HCT116 (cell line): ENCODE results near the gene IQGAP2. TPM values are rescaled to one million over a fixed set of nuclear protein-coding genes. Genes with fewer than 3 reads are reported as not detected.

Experiments
- ATAC-seq: fragments of 200-7000 bp; cut with Tn5 transposase; 2 replicates; pipeline ENCODE4 v1.9.1; 2020; ENCODE audit warnings: mild to moderate bottlenecking, moderate library complexity
- BruUV-seq: library from RNA; stranded (reverse); fragments of 400-500 nt; replicated peaks from 2 replicates; lab custom pipeline; 2021; lab: Mats Ljungman, UMichigan
- CTCF ChIA-PET: fragments of 300-600 bp; sonication (Branson Sonifier 250); formaldehyde crosslinking; loops from one replicate; lab custom pipeline; 2021; ENCODE audit warnings: antibody characterized with exemption; lab: Charles Lee
- POLR2A ChIA-PET: fragments of 300-600, 350-600 bp; sonication (Branson Sonifier 250); formaldehyde crosslinking; loops from one replicate; lab custom pipeline; 2021; ENCODE audit warnings: antibody characterized with exemption; lab: Charles Lee
- RAD21 ChIA-PET, 2 experiments: fragments of 300-600 bp; sonication (Branson Sonifier 250); formaldehyde crosslinking; loops; one replicate each; lab custom pipeline; 2023; ENCODE audit warnings: low total read pairs in 2 of 2; ENCODE audit not compliant: uncharacterized antibody in 2 of 2, unreplicated experiment in 2 of 2, low non-redundant PET in 1 of 2; lab: Charles Lee
- DNase-seq: peaks from one replicate; pipeline ENCODE4 v3.0.0-alpha.2; 2010; ENCODE audit warnings: low read depth, low spot score
- H2AFZ ChIP-seq: fragments of 200-600 bp; shearing (Covaris generic), sonication (generic); 2 replicates; pipeline ENCODE4 v1.6.1; 2017; ENCODE audit warnings: low read depth, mixed run types, mixed read lengths, antibody characterized with exemption, low read length; ENCODE audit not compliant: poor library complexity, severe bottlenecking
- H3K27ac ChIP-seq: 2 replicates; pipeline ENCODE4 v1.5.1; 2012; ENCODE audit warnings: low read depth, low read length
- H3K27me3 ChIP-seq: fragments of 200-600 bp; sonication (generic); 2 replicates; pipeline ENCODE4 v1.6.1; 2016; ENCODE audit warnings: mixed run types, low read length, mixed read lengths; ENCODE audit not compliant: insufficient read depth
- H3K36me3 ChIP-seq, 2 experiments: fragments of 200-500 bp in 1 of 2; fragments of 200-600 bp in 1 of 2; sonication (Bioruptor generic) in 1 of 2; sonication (generic) in 1 of 2; 2 replicates each; pipeline versions ENCODE4 v1.5.1 to v1.6.1; 2014 to 2016; ENCODE audit warnings: low read length in 2 of 2, inconsistent platforms in 1 of 2, mixed read lengths in 1 of 2, mixed run types in 1 of 2; ENCODE audit not compliant: insufficient read depth in 2 of 2, control insufficient read depth in 1 of 2
- H3K4me1 ChIP-seq, 2 experiments: fragments of 200-600 bp in 1 of 2; sonication (generic) in 1 of 2; 2 replicates each; pipeline versions ENCODE4 v1.5.1 to v1.6.1; 2012 to 2017; ENCODE audit warnings: low read length in 2 of 2, inconsistent platforms in 1 of 2, mild to moderate bottlenecking in 1 of 2, mixed read lengths in 1 of 2, mixed run types in 1 of 2, moderate library complexity in 1 of 2; ENCODE audit not compliant: insufficient read depth in 2 of 2, control insufficient read depth in 1 of 2
- H3K4me2 ChIP-seq: fragments of 200-600 bp; sonication (generic); 2 replicates; pipeline ENCODE4 v1.6.1; 2017; ENCODE audit warnings: mixed run types, low read length, mixed read lengths
- H3K4me3 ChIP-seq, 2 experiments: fragments of 200-600 bp in 1 of 2; sonication (generic) in 1 of 2; replicated peaks in 1 of 2; 2 replicates each; pipeline ENCODE4 v1.5.1; 2011 to 2016; ENCODE audit warnings: low read length in 2 of 2, control low read depth in 1 of 2, low read depth in 1 of 2, mild to moderate bottlenecking in 1 of 2, mixed read lengths in 1 of 2, mixed run types in 1 of 2
- H3K79me2 ChIP-seq: fragments of 200-600 bp; sonication (generic); 2 replicates; pipeline ENCODE4 v1.6.1; 2017; ENCODE audit warnings: mild to moderate bottlenecking, mixed run types, low read length, moderate library complexity, mixed read lengths; ENCODE audit not compliant: insufficient read depth
- H3K9ac ChIP-seq: fragments of 200-600 bp; sonication (generic); 2 replicates; pipeline ENCODE4 v1.6.1; 2016; ENCODE audit warnings: low read length, mixed read lengths
- H3K9me2 ChIP-seq: fragments of 200-600 bp; sonication (generic), shearing (Covaris generic); 2 replicates; pipeline ENCODE4 v1.6.1; 2017; ENCODE audit warnings: mixed run types, mild to moderate bottlenecking, moderate library complexity; ENCODE audit not compliant: insufficient read depth
- H3K9me3 ChIP-seq, 2 experiments: fragments of 200-500 bp in 1 of 2; fragments of 200-600 bp in 1 of 2; sonication (Bioruptor generic) in 1 of 2; sonication (generic) in 1 of 2; 2 replicates each; pipeline ENCODE4 v1.6.1; 2014 to 2017; ENCODE audit warnings: low read length in 2 of 2, mixed read lengths in 2 of 2, inconsistent platforms in 1 of 2, low read depth in 1 of 2, mild to moderate bottlenecking in 1 of 2, mixed run types in 1 of 2, moderate library complexity in 1 of 2; ENCODE audit not compliant: control insufficient read depth in 1 of 2, insufficient read depth in 1 of 2
- H4K20me1 ChIP-seq: fragments of 200-600 bp; sonication (generic), shearing (Covaris generic); 2 replicates; pipeline ENCODE4 v1.6.1; 2017; ENCODE audit warnings: mixed run types, mild to moderate bottlenecking, moderate library complexity; ENCODE audit not compliant: insufficient read depth
- CEBPB ChIP-seq: IDR thresholded peaks from 2 replicates; pipeline ENCODE4 v1.6.1; 2012; ENCODE audit warnings: low read depth
- CTCF ChIP-seq, 3 experiments: fragments of 200-600 bp in 1 of 3; sonication (generic) in 1 of 3; IDR thresholded peaks in 2 of 3; conservative IDR thresholded peaks in 1 of 3; 2 replicates each; pipeline ENCODE4 v1.5.1; 2012 to 2017; ENCODE audit warnings: low read depth in 2 of 3, low read length in 2 of 3, antibody characterized with exemption in 1 of 3, borderline replicate concordance in 1 of 3, control low read depth in 1 of 3, mild to moderate bottlenecking in 1 of 3, mixed read lengths in 1 of 3, mixed run types in 1 of 3, moderate library complexity in 1 of 3; ENCODE audit not compliant: insufficient read depth in 1 of 3
- ELF1 ChIP-seq: IDR thresholded peaks from 2 replicates; pipeline ENCODE4 v1.6.1; 2012; ENCODE audit warnings: low read depth, borderline replicate concordance
- EZH2phosphoT487 ChIP-seq: fragments of 200-600 bp; IDR thresholded peaks from 2 replicates; pipeline ENCODE4 v1.6.1; 2018; ENCODE audit warnings: antibody characterized with exemption, borderline replicate concordance
- JUND ChIP-seq: IDR thresholded peaks from 2 replicates; pipeline ENCODE4 v1.6.1; 2012
- POLR2A ChIP-seq: IDR thresholded peaks from 2 replicates; pipeline ENCODE4 v1.7.0; 2011; ENCODE audit warnings: borderline replicate concordance; ENCODE audit not compliant: insufficient read depth, insufficient read length; ENCODE audit errors: extremely low read depth
- POLR2AphosphoS5 ChIP-seq: IDR thresholded peaks from 2 replicates; pipeline ENCODE4 v1.6.1; 2011; ENCODE audit warnings: mild to moderate bottlenecking, low read depth, low read length, moderate library complexity
- RAD21 ChIP-seq: IDR thresholded peaks from 2 replicates; pipeline ENCODE4 v1.6.1; 2012; ENCODE audit warnings: low read depth, mild to moderate bottlenecking
- REST ChIP-seq: IDR thresholded peaks from 2 replicates; pipeline ENCODE4 v1.6.1; 2012; ENCODE audit warnings: low read depth
- SIN3A ChIP-seq: IDR thresholded peaks from 2 replicates; pipeline ENCODE4 v1.6.1; 2012; ENCODE audit warnings: low read depth
- SP1 ChIP-seq: IDR thresholded peaks from 2 replicates; pipeline ENCODE4 v1.6.1; 2012; ENCODE audit warnings: low read depth
- SRF ChIP-seq: IDR thresholded peaks from 2 replicates; pipeline ENCODE4 v1.6.1; 2012; ENCODE audit warnings: low read depth
- ZFX ChIP-seq: fragments of 450-650 bp; IDR thresholded peaks from 2 replicates; pipeline ENCODE4 v1.6.1; 2017
- ZNF274 ChIP-seq: fragments of 200-500 bp; sonication (Bioruptor generic); IDR thresholded peaks from 2 replicates; pipeline ENCODE4 v1.6.1; 2014; ENCODE audit warnings: mild to moderate bottlenecking, low read depth, low read length, inconsistent platforms
- intact Hi-C: fragments of 100-400 bp; cut with micrococcal nuclease; formaldehyde crosslinking; loops from 2 replicates; pipeline ENCODE4 v1.10.0; 2022
- total RNA-seq: library from RNA; stranded (reverse); gene quantifications from one replicate; pipeline ENCODE4 v1.2.1, GENCODE V29; 2021; ENCODE audit not compliant: unreplicated experiment
- TF ChIP-seq, protein P1 (sequence below): IDR thresholded peaks from 2 replicates; pipeline ENCODE4 v1.6.1; 2011; ENCODE audit warnings: mild to moderate bottlenecking, low read length, moderate library complexity; ENCODE audit not compliant: insufficient replicate concordance; ENCODE audit errors: extremely low read depth

Gene IQGAP2
- total RNA-seq, 1 experiment from 2014 or later, result 2.0 TPM

GRCh38 chr5:76620166-76620565 is 217.1 kb downstream of the IQGAP2 start:
- ChIA-PET RAD21 (no interaction called here), CTCF (no interaction called here), POLR2A (no interaction called here)
- no TSS peak for BruUV-seq
- ATAC-seq (no peak), DNase-seq (no peak)
- intact Hi-C loops, result no loop called here
- H3K4me2 ChIP-seq, result no peak overlapping the region
- H3K4me1 ChIP-seq, result peaks cover 0 to 11% of the 10 kb centered on the region in 2 experiments; a peak in 2 of 4 replicates
- H4K20me1 ChIP-seq, result no peaks in the 10 kb centered on the region
- no peak overlapping the region for H3K9ac ChIP-seq
- H3K9me2 ChIP-seq, result no peaks in the 10 kb centered on the region; the same call in 1 of the 2 replicates
- no peaks in the 10 kb centered on the region for H3K9me3 ChIP-seq
- H3K27ac ChIP-seq, result no peak overlapping the region
- no peak overlapping the region for H3K4me3 ChIP-seq
- no peaks in the 10 kb centered on the region for H3K36me3 ChIP-seq
- no peak overlapping the region for H2AFZ ChIP-seq
- no peak for TF ChIP-seq SP1
- TF ChIP-seq ZNF274, result no peak
- no peak for TF ChIP-seq ZFX
- TF ChIP-seq REST, result no peak
- TF ChIP-seq CEBPB, result no peak
- no peak for TF ChIP-seq RAD21
- no peaks in the 10 kb centered on the region for H3K27me3 ChIP-seq
- no peaks in the 10 kb centered on the region for H3K79me2 ChIP-seq

GRCh38 chr5:76622076-76622475 is 219.0 kb downstream of the IQGAP2 start:
- ChIA-PET POLR2A (no interaction called here), RAD21 (no interaction called here), CTCF (no interaction called here)
- Histone ChIP-seq H2AFZ (no peak overlapping the region), H3K36me3 (no peaks in the 10 kb centered on the region), H4K20me1 (no peaks in the 10 kb centered on the region), H3K9me2 (no peaks in the 10 kb centered on the region), H3K27ac (no peak overlapping the region), H3K4me3 (no peak overlapping the region), H3K9ac (no peak overlapping the region), H3K4me1 (peaks cover 0 to 7% of the 10 kb centered on the region in 2 experiments; a peak in 2 of 4 replicates), H3K9me3 (no peaks in the 10 kb centered on the region), H3K27me3 (no peaks in the 10 kb centered on the region), H3K79me2 (no peaks in the 10 kb centered on the region), H3K4me2 (no peak overlapping the region)
- ATAC-seq (no peak), DNase-seq (no peak)
- no TSS peak for BruUV-seq
- intact Hi-C loops, result no loop called here
- no peak for TF ChIP-seq SIN3A
- TF ChIP-seq, protein P1, sequence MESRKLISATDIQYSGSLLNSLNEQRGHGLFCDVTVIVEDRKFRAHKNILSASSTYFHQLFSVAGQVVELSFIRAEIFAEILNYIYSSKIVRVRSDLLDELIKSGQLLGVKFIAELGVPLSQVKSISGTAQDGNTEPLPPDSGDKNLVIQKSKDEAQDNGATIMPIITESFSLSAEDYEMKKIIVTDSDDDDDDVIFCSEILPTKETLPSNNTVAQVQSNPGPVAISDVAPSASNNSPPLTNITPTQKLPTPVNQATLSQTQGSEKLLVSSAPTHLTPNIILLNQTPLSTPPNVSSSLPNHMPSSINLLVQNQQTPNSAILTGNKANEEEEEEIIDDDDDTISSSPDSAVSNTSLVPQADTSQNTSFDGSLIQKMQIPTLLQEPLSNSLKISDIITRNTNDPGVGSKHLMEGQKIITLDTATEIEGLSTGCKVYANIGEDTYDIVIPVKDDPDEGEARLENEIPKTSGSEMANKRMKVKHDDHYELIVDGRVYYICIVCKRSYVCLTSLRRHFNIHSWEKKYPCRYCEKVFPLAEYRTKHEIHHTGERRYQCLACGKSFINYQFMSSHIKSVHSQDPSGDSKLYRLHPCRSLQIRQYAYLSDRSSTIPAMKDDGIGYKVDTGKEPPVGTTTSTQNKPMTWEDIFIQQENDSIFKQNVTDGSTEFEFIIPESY, result no peak
- TF ChIP-seq POLR2A, result no peak
- no peak for TF ChIP-seq CTCF (IDR thresholded peaks at IDR 0.05 in 2 of 3, conservative IDR thresholded peaks at IDR 0.05 in 1 of 3; ENCODE audit: borderline replicate concordance in 1 of 3, insufficient read depth in 1 of 3, low read depth in 2 of 3, low read length in 2 of 3)
- no peak for TF ChIP-seq ELF1
- no peak for TF ChIP-seq JUND
- TF ChIP-seq ZNF274, result no peak
- no peak for TF ChIP-seq SRF
- TF ChIP-seq POLR2AphosphoS5, result no peak
- no peak for TF ChIP-seq EZH2phosphoT487
